Measurements from ENCODE around the gene MED13L. TPM values are rescaled to one million over a fixed set of nuclear protein-coding genes. Genes with fewer than 3 reads are reported as not detected.
A peak's percentile ranks its signal among the peaks of the same experiment; 100 is the strongest.

The MED13L gene
- total and polyA plus RNA-seq, 2 of the 8 experiments (the other 6 are each of a cell fraction or from before 2014, with no cell fraction given), result 15.9 to 51.7 TPM

DNA sequence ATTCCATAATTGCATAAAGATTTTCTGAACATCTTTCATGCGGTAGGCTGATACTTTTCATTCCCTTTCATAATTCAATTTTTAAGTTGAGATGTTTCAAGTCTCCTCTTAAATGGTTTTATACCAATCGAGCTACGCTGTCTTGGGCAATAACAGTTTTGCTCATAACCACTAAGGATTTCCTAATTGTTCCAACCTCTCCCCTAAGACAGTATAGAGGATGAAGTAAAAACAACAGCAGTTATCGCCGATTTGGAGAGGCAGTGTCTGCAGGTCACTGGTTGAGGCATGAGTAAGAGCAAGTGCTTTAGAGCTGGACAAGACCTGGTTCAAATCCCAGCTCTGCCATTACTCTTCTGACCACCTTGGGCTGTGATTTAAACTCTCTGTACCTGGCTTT is 6.9 kb upstream of the MED13L start:
- Histone ChIP-seq H3K27me3 (replicated peaks in 1 of 4; ENCODE audit: control insufficient read depth in 3 of 4, extremely low read depth in 1 of 4, insufficient read depth in 3 of 4, low read length in 3 of 4) (no peaks in the 10 kb centered on the region), H3K27ac (ENCODE audit: low read depth, low read length) (no peak overlapping the region), H3K9ac (replicated peaks in 1 of 4; ENCODE audit: extremely low read depth in 1 of 4, low read depth in 3 of 4, low read length in 3 of 4) (no peak overlapping the region), H2BK20ac (ENCODE audit: low read length) (no peak overlapping the region), H3K4me3 (ENCODE audit: extremely low read depth in 1 of 4, insufficient read depth in 2 of 4, low read depth in 3 of 4, low read length in 4 of 4) (no peak overlapping the region), H2AK5ac (ENCODE audit: low read depth, low read length) (no peak overlapping the region), H4K5ac (ENCODE audit: insufficient read length, low read depth, low read length) (no peak overlapping the region), H2BK5ac (ENCODE audit: low read depth, low read length) (no peak overlapping the region), H4K91ac (replicated peaks; ENCODE audit: insufficient read length, low read length) (no peak overlapping the region), H3K4me2 (ENCODE audit: insufficient read depth in 1 of 2, low read depth in 2 of 2, low read length in 2 of 2) (no peak overlapping the region), H4K20me1 (replicated peaks in 1 of 2; ENCODE audit: control insufficient read depth in 1 of 2, insufficient read depth in 2 of 2, low read length in 2 of 2) (no peaks in the 10 kb centered on the region), H3K4me1 (replicated peaks in 1 of 4; ENCODE audit: control insufficient read depth in 3 of 4, insufficient read depth in 4 of 4, low read length in 3 of 4) (peaks cover 0 to 13% (median 3%) of the 10 kb centered on the region in 4 experiments; a peak in 2 of 7 replicates), H3K14ac (ENCODE audit: insufficient read length) (no peak overlapping the region), H2BK12ac (ENCODE audit: low read depth, low read length) (no peak overlapping the region), H2BK15ac (ENCODE audit: low read length) (no peak overlapping the region), H4K8ac (ENCODE audit: extremely low read depth, insufficient read depth, low read length) (no peak overlapping the region), H3K56ac (replicated peaks; ENCODE audit: insufficient read length, low read depth, low read length) (no peak overlapping the region), H3K23ac (ENCODE audit: insufficient read length) (no peak overlapping the region), H3K18ac (ENCODE audit: extremely low read depth, low read length) (no peak overlapping the region), H3K23me2 (ENCODE audit: low read depth, low read length) (no peaks in the 10 kb centered on the region), H3K4ac (replicated peaks; ENCODE audit: insufficient read length, low read depth, low read length) (no peak overlapping the region), H3K79me2 (ENCODE audit: control insufficient read depth in 1 of 2, insufficient read depth in 2 of 2, low read length in 2 of 2) (no peaks in the 10 kb centered on the region), H2AFZ (ENCODE audit: low read length) (no peak overlapping the region), H3K9me3 (ENCODE audit: insufficient read depth in 2 of 2, low read depth in 1 of 2, low read length in 1 of 2) (no peaks in the 10 kb centered on the region), H2BK120ac (replicated peaks; ENCODE audit: low read depth, low read length) (no peak overlapping the region), H3K79me1 (ENCODE audit: low read depth, low read length) (no peaks in the 10 kb centered on the region), H3K36me3 (ENCODE audit: control insufficient read depth in 2 of 4, insufficient read depth in 4 of 4, low read length in 3 of 4) (no peaks in the 10 kb centered on the region)
- FAIRE-seq, result no peak
- 85% methylated on average over 5 of the region's 5 CpGs; no CpG with 5 or more reads in 1 of the 2 experiments for WGBS, 2 experiments (ENCODE audit: extremely low coverage in 1 of 2, insufficient coverage in 1 of 2, insufficient read length in 1 of 2, insufficient replicate concordance in 2 of 2, low coverage in 1 of 2, low lambda C conversion rate in 2 of 2, missing lambda C conversion rate in 1 of 2)
- POLR2A ChIA-PET (ENCODE audit: partially characterized antibody), result no interaction called here
- no peak for DNase-seq (ENCODE audit: low read depth in 1 of 2, low spot score in 2 of 2)
- CTCF ChIA-PET (ENCODE audit: partially characterized antibody), result interaction anchor here (0.6 to 1.4 kb wide), 6 partner anchors 8 to 286 kb away, joined by 3 to 5 read pairs (median 3); no protein-coding TSS in a partner anchor
- TF ChIP-seq SAP30 (IDR thresholded peaks at IDR 0.05; ENCODE audit: insufficient read depth, insufficient replicate concordance, low read length), result no peak
- TF ChIP-seq TBP (IDR thresholded peaks at IDR 0.05; ENCODE audit: low read depth, low read length), result peak; percentile 2; the same call in 1 of the 2 replicates
- no peak for TF ChIP-seq SP1 (IDR thresholded peaks at IDR 0.05; ENCODE audit: low read depth, low read length)
